HG03025 (cell line): ENCODE data around the gene NRXN2.
"Not testable (repeated sequence)": the region's sequence is repeated elsewhere in the genome, so short reads cannot be mapped to it uniquely, and the experiment has no call there.

ENCODE experiments used
- ATAC-seq: cut with Tn5 transposase; IDR thresholded peaks from one replicate; pipeline ENCODE4 v1.9.1; 2021; ENCODE audit warnings: mild to moderate bottlenecking, moderate library complexity; ENCODE audit not compliant: unreplicated experiment, low FRiP score

Gene NRXN2

DNA sequence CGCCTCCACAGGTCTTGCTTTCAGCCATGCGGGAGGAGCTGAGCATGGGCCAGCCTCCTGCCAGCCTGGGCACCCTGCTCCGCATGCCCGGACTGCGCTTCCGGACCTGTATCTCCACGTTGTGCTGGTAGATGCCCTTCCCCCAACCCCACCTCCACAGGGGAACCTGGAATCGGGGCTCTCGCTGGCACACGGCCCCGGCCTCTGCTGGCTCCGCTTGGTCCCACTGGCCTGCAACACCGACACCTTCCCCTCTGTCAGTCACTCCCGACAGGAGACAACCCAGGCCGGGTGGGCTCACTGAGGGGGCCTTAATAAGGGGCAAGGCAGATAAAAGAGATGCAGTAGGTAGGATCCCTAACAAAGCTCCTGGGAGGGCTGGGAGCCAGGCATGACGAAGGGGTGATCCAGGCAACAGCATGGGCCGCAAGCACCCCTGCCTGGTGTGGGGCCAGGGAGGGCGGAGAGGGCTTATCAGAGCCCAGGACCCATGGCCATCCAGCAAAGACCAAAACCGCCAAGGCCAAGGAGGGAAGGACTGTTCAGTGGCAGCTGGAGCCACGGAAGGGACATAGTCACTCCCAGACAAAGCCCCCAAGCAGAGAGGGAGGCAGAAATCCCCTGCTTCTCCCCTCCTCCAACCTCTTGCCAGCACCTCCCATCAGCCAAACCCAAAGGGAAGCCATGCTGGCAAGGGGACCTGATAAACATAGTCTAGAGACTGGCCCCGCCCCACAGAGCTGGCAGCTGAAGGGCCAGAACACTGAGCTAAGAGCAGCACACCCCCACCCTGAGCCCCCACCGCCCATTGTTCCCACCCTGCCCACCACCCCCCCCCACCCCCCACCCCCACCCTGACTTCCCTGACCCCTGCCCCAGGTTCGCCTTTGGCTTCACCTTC, 124.0 kb downstream of the NRXN2 start:
- ATAC-seq, result no peak

GRCh38 chr11:64598106-64598796, 124.7 kb downstream of the NRXN2 start:
- no peak for ATAC-seq

DNA sequence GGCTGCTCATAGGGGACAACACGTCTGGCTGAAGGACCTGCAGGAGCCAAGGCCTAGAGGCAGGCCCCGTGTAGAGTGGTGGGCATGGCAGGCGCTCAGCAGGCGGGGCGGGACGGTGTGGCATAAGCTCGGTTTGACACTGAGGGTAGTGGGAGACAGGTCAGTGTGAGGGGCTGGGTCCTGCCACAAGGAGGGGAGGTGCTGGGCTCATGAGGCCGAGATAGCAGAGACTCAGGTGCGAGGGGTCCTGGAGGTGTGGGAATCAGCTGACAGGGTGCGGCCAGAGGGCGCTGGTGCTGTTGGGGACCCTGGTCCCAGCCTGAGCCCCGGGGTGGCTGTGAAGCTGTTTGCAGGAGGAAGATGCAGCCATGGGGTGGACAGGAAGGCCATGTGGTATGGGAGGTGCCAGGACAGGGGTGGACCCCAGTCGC, 125.3 kb downstream of the NRXN2 start:
- no peak for ATAC-seq

- not testable (repeated sequence) for ATAC-seq
Observed at GRCh38 chr11:64595922-64596321, 127.1 kb downstream of the NRXN2 start.

DNA sequence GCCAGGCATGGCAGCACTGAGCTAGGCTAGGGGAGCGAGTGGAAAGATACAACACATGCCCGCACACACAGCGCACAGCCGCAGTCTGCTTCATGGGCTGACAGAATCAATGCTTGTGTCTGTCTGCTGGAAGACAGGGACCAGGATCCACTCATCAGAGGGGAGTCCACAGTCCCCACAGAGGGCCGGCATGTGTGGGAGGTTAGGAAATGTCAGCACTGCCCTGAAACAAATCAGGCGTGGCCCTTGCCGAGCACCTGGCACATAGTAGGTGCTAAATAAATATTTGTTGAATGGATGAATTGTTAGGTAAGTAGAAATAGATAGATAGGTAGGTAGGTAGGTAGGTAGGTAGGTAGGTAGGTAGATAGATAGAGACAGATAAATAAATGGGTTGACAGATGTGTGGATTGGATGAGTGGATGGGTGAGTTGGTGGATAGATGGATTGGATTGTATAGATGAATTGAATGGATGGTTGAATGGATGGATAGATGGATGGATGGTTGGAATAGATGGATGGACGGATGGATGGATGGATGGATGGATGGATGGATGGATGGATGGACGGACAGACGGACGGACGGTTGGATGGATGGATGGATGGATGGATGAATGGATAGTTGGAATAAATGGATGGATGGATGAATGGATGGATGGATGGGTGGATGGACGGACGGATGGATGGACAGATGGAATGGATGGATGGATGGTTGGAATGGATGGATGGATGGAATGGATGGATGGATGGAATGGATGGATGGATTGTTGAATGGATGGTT, 128.6 kb downstream of the NRXN2 start:
- no peak for ATAC-seq

DNA sequence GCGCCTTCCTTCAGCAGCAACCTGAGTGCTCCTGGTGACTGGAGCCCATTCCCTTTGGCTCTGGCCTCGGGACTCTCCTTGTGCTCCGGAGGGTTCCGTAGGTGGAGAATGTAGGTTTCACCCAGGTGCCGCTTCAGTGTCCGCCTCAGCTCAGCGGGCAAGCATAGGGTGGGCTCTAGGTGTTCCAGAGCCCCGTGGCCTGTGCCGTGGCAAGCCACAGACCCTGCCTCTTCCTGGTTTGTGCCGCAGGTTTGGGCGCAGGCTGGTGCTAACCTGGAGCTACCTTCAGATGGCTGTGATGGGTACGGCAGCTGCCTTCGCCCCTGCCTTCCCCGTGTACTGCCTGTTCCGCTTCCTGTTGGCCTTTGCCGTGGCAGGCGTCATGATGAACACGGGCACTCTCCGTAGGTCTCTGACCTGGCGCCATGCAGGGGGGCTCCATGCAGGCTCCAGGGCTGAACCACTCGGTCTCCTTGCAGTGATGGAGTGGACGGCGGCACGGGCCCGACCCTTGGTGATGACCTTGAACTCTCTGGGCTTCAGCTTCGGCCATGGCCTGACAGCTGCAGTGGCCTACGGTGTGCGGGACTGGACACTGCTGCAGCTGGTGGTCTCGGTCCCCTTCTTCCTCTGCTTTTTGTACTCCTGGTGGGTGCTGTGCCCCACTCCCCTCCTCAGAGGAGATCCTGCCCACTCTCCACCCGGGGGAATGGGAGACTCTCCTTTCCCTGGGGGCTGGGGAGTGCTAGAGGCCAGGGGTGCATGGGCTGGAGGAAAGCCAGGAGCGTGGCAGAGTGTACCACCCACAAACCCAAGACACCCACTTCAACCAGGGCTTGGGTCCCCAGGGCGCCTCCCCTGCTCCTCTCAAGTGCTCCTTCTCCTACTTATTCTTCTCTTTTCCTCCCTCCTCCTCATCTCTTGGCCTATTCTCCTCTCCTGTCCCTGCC, 129.6 kb downstream of the NRXN2 start:
- no peak for ATAC-seq

- ATAC-seq, result no peak
Observed at GRCh38 chr11:64592656-64593055, 130.3 kb downstream of the NRXN2 start.

GRCh38 chr11:64592234-64592615, 130.8 kb downstream of the NRXN2 start:
- no peak for ATAC-seq

GRCh38 chr11:64591257-64592233, 131.5 kb downstream of the NRXN2 start:
- ATAC-seq, result no peak

GRCh38 chr11:64590763-64591221, 132.2 kb downstream of the NRXN2 start, which contains the start of gene SLC22A12:
Gene SLC22A12 (plus strand): TSS chr11:64591220. CDS start chr11:64591557, 337 bp downstream.
- no peak for ATAC-seq

DNA sequence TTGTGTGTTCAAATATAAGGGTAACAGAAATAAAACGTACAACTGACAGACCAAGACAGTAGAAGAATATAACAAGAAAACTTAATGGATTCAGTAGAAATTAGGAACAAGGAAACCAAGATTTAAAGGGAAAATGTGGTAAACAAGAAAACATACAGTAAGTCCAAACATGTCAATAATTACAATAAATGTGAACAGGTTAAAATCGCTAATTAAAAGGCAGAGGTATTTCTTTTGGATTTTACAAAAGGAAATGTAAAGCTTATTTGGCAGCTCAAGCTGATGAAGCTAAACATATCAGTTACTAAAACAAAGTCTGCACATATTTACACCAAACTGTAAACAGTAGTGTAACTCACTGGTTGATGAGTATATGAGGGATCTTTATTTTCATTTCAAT, 134.3 kb downstream of the NRXN2 start:
- ATAC-seq, result no peak

- ATAC-seq, result no peak
Observed at GRCh38 chr11:64586366-64586765, 136.6 kb downstream of the NRXN2 start.

DNA sequence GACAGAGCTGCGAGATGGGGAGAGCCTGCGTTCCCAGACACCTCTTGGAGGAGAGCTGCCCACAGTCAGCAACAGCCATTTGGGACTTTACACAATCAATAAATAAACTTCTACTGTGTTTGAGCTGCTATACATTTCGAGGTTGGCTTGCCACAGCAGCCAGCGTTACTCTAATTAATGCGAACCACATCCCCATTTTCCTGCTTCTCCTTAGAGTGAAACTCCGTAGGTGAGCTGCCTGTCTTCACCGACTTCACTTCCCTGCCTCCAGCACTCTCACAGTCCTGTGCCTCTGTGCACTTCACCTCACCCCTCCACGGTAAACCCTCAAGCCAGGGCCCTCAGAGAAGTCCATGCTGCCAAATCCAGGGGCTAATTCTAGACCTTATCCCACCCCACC, 137.8 kb downstream of the NRXN2 start:
- no peak for ATAC-seq

DNA sequence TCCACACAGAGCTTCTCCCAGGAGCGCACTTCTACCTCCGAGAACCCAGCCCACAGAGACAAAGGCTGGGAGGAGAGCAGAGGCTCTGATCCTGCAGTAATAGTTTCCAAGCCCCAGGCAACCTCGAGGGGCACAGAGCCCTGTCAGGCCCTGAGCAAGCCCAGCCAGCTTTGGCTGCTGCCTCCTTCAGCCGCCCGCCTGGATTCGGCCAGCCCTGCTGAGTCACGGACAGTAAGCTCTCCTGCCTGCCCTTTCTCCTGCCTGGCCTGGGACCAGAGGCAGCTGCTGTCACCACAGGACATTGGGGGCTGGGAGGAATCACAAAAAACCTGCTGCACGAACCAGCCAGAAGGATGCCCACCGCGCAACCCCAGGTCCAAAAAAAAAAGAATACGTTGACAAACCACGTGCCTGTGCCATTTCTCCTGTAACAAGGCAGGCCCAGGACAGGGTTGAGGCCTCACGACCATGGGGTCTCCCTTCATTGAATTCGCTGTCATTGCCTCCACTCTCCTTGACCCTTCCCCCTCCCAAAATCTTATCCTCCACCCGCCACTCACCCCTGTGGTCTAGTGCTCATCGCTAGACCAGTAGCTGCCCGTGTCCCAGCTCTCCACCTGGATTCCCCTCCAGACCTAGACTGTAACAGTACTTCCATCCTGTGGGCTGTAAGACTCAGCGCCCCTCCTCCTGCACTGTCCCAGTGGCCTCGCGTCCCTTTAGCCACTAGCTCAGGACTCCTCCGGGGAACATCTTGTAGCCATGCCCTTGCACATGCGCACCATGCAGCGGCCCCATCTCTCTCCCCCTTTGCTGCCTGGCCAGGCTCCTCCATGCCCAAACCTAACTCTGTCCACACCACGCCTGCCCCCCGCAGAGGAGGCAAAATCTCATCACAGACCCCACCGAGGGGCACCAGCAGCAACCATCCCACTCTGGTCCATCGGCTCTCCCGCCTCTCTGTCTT, 139.4 kb downstream of the NRXN2 start:
- ATAC-seq, result no peak

- no peak for ATAC-seq
Observed at GRCh38 chr11:64582885-64583284, 140.1 kb downstream of the NRXN2 start.

DNA sequence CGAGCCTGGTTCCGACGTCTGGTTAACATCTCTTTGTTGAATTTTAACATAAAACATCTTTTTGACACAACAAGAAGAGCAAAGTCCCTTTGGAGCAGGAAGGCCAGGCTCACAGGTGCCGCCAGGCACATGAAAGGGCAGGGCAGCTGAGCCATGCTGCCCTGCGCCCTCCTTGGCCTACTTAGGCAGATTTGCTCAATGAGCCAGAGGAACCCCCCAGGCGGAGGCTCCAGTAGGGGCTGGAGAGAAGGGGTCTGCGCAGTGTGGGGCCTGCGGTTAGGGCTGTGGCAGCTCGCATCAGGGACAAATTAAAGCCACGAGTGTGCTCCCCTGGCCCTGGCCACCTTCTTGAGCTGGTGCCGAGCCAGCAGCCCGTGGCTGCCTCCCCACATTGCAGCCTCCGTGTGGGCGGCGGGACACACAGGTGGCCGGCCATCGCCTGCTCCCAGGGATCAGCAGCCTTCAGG, 141.9 kb downstream of the NRXN2 start:
- ATAC-seq, result no peak

GRCh38 chr11:64580412-64580811, 142.6 kb downstream of the NRXN2 start:
- ATAC-seq, result no peak
